NCI-H1417 (cell line): Measurements from ENCODE around the gene CLEC20A.

Experiments used
- DNase-seq, 3 experiments: peaks; one replicate each; lab custom pipeline; 2025; lab: John Stamatoyannopoulos, UW

The CLEC20A gene

DNA sequence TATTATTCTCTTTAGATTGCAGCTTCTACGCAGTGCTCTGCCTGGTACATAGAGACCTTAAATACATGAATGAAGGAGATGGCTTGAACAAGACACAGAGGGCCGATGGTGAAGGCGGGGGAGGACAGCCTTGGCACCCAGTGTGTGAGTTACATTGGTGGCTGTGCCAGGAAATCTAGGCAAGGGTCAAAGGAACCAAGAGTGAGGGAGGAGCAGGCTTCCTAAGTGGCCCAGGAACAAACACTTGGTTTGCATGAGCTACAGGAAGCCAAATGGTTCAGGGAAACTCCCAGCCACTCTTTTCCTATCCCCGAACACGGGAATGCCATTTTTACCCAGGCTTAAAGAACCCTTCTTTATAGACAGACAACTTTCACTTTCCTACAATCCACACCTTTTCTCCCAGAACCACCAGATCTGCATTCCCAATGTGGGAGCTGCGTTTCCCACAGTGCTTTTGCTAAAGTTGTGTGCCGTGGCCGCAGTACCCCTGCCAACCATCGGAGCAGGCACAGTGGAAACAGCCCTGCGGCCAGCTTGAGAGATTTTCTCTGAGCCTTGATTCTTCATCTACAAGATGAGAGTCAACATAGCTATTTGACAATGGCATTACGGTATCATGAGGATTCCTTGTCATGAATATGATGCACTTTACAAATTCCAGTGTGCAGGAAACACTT is 3.5 kb upstream of the CLEC20A start:
- no peak for DNase-seq

DNA sequence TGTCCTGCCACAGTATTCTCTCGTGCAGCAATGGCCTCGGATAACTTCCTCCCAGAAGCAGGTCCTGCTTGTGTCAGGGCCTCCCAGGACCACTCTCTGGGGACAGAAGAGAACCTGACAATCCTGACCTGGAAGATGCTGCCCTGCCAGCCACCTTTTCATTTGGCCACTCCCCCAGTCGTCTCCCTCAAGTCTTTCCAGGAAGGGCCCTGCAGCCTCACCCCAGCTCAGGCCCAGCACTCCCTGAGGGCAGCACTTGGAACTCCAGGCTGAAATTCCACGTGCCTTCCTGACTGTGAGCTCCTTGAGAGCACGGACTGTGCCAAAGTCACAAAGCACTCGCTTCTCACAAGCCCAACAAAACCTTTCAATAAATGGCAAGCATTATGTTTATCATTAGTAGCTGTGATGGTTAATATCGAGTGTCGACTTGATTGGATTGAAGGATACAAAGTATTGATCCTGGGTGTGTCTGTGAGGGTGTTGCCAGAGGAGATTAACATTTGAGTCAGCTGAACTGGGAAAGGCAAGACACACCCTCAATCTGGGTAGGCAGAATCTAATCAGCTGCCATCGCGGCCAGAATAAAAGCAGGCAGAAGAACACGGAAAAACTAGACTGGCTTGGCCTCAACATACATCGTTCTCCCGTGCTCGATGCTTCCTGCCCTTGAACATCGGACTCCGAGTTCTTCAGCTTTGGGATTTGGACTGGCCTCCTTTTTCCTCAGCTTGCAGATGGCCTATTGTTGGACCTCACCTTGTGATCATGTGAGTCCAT is 2.3 kb upstream of the CLEC20A start:
- DNase-seq = no peak

DNA sequence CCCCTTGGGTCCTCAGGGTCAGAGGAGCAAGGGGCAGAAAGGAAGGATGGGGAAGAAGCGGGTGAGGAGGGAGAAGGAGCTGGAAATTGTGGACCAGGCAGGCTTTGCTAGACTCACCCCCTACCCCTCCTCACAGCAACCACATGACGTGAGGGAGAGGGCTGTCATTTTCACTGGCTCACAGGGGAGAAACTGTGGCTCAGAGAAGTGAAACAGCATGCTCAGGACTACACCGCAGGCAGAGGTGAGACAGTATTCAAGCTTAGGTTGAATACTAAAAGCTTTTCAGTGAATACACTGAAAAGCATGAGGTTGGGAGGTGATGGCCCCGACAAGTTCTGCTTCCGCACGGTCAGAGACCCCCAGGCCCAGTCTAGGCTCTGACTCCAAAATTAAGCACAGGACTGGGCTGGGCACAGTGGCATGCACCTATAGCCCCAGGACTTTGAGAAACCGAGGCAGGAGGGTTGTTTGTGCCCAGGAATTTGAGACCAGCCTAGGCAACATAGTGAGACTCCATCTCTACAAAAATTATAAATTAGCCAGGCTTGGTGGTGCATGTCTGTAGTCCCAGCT is 1.2 kb upstream of the CLEC20A start:
- no peak for DNase-seq

DNA sequence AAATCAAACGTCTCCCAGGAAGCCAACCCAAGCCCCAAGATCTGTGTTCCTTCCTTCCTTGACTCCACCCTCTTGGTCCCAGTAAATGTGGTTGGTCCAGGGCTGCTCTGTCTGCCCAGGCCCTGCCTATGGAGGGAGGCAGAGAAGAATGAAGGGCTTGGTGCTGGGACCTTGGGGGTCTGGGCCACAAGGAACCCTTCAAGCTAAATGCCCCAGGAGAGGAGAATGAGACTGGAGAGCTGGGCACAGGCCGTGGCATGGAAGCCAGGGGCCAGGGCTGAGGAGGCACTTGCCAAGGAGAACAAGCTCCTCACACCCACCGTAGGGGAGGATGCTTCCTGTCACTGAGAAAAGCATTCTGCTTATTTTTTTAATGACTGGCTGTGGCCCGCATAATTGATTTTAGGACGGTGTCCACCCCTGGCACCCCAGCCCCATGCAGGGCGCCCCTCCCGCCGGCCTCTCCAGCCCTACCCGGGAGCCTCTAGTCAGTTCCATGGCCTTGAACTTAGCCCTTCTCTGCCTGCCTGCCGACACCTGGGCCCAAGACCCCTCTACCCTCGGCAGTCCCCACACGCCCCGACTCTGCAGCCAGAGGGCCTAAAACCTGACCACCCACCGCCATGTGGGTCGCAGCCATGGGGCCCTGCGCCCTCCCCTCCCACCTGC is 889 bp downstream of the CLEC20A start:
- DNase-seq = no peak

- no peak for DNase-seq
Measured at GRCh38 chr1:178495158-178495557, 1.6 kb downstream of the CLEC20A start.

DNA sequence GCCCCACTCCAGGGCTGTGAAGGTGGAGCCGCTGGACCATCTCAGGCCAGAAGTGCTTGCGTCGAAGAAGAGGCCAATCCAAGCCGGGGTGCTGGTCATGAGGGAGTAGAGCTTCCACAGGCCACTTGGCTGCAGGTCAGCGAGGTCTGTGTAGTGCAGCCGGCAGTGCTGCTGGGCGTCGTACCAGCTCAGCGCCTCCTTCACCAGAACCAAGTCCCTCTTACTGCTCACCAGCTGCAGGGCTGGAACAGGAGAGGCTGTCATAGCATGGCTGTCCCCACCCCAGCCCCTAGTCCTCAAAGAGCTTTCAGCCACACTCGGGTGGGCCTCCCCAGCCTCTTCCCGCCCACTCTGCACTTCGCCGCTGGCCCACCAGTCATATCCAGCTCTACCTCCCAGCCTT is 2.2 kb downstream of the CLEC20A start:
- no peak for DNase-seq

DNA sequence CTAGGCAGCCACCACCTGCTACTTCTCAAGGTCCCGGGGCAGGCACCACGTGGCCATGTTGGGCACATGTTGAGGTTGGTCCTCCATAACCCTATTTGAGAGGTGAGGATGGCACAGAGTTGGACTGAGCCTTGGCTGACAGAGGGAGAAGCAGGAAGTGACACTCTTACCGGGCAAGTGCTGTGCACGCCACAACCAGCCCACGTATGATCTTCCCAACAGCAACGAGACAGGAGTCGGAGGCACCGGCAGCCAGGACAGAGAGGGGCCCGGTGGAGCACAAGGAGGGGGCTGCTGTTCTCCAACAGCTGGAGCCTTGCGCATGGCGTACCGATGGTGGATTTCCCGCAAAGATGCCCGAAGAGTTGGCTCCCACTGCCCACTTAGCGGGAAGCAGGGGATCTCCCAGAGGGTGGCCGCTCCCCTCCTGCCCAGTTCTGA is 3.4 kb downstream of the CLEC20A start:
- no peak for DNase-seq

DNA sequence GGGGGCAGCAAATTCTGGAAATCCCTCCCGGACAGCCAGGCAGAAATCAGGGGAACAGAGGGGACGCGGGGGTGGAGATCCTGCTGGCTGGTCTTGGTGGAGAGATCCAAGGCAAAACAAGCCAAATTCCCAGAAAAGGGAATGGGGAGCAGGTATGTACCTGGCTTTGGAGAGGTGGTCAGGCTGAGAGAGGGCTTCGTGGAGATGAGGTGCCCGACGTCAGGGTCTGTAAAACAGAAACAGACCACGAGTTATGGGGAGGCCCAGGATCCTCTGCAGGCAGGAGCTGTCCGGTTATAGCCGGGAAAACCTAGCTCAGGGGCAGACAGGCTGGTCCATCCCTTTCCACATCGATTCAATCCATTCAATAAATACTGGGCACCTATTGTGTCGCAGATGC is 4.4 kb downstream of the CLEC20A start:
- DNase-seq = no peak

GRCh38 chr1:178491721-178492120 is 5.0 kb downstream of the CLEC20A start:
- DNase-seq = no peak

GRCh38 chr1:178490967-178491366 is 5.8 kb downstream of the CLEC20A start:
- no peak for DNase-seq

GRCh38 chr1:178490136-178490535 is 6.6 kb downstream of the CLEC20A start:
- no peak for DNase-seq

GRCh38 chr1:178489399-178489798 is 7.4 kb downstream of the CLEC20A start:
- no peak for DNase-seq

DNA sequence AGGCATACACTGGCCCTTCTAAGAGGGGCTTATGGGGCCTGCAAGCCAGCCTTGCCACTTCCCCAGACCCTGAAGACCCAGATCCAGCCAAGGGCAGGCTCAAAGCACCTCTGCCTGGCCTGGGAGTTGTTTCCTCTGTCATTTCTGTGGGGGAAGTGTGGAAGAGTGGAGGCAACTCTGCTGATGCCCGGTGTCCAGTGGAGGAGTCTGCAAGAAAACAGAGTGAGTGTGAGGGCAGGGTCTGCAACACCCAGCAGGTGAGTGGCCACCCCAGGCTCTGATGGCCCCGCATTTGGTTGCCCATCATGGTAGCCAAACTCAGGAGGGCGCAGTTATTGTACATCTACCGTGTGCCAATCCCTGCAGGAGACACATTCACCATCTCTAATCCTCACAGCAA is 8.4 kb downstream of the CLEC20A start:
- DNase-seq = no peak

GRCh38 chr1:178487070-178487615 is 9.6 kb downstream of the CLEC20A start:
- no peak for DNase-seq

- DNase-seq = no peak
Measured at GRCh38 chr1:178486100-178487069, 10.4 kb downstream of the CLEC20A start.

DNA sequence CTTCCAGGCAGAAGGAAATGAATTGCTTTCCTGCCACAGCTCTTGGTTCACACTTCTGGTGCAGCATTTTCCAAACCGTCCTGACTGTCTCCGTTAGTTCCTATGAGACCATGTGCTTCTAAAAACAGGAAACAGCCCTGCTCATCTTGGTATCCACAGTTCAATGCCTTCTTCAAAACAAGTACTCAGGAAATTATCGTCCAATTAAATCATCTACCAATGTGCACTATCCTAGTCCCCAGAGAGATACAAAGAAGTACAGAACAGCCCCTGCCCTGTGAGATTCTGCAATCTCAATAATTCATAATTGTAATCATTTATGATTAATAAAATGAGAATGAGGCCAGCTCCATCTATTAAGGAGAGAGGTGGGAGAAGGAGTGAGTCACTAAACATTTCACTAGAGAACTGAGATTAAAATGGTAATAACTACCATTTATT is 11.2 kb downstream of the CLEC20A start:
- DNase-seq = no peak

DNA sequence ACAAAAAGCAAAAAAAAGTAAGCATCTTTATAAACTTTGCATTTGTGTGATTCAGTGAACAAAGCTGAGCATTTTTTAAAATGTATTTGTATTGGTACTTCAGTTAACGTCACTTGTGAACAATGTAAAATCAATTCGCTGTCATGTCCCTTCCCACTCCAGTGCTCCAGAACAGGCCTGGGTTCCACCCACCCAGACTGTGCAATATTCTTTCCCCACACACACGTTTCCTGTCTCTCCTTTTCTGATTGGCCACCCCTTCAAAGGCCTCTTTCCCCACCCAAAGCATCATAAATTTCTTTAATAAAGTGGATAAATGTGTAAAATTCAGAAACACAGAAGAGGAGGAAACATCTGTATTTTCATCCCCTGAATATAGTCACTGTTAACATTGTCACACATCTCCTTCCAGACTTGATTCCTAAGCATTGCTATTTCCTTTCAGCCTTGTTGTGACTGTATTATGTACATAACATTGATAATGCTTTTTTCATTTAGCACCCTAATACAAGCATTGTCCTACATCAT is 12.0 kb downstream of the CLEC20A start:
- no peak for DNase-seq

DNA sequence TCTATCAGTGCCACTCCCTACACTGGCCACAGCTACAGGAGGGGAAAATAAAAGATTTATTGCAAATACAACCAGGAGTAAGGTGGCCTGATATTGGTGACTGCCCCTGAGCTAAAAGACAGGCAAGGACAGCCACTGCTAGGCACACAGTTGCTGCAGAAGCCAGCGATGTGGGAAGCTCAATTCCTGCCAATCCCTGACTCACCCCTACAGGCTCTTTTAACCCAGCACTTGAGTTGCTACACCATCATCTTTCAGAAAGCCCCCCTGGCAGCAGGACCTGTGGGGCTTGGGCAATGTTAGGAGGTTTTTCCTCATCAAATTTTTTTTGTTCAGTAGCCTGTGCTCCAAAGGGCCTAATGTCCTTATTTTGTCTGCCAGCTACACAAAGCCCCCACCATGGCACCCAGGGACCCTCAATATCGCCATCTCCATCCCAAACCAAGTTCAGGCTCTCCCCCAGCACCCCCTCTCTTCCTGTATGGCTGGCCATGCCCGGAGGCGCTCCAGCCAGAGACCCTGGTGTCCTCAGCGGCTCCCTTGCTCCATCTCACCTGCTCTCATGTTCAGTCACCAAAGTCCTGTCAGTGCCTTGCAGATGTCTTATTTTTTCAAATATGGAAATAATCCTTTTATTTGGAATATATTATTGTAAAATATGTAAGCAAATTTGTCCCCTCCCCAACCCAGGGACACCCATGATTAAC is 13.4 kb downstream of the CLEC20A start:
- DNase-seq = no peak

GRCh38 chr1:178477841-178478240 is 18.9 kb downstream of the CLEC20A start:
- DNase-seq = no peak

DNA sequence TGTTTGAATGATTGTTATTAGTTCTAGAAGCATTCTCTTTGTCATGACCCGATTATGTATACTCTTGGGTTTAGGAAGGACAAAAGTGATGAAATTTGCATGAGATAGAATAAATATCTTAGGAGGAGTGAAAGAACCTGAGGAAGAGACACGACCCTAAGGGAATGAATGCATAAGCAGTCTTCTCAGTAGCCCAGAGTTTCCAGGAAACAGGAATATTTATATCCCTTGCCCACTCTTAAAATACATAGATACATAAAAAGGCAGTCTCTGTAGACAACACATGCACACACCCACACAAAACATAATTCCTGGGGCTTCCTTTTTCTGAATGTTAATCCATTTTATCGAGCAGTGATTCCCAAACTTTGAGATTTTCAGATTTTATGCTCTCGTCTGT is 19.4 kb downstream of the CLEC20A start:
- no peak for DNase-seq
